Activated gamma-delta T cell treated with Interleukin-2 at 50 U/mL for 16 hours (primary cell): ENCODE data around the gene TUBA4B.
"Not testable (repeated sequence)": the region's sequence is repeated elsewhere in the genome, so short reads cannot be mapped to it uniquely, and the experiment has no call there.

Source experiments
- DNase-seq: peaks from one replicate; pipeline ENCODE4 v3.0.0-alpha.2; 2020

TUBA4B gene

GRCh38 chr2:219294356-219295351, 41.6 kb downstream of the TUBA4B start:
- peak; percentile 87 for DNase-seq

DNA sequence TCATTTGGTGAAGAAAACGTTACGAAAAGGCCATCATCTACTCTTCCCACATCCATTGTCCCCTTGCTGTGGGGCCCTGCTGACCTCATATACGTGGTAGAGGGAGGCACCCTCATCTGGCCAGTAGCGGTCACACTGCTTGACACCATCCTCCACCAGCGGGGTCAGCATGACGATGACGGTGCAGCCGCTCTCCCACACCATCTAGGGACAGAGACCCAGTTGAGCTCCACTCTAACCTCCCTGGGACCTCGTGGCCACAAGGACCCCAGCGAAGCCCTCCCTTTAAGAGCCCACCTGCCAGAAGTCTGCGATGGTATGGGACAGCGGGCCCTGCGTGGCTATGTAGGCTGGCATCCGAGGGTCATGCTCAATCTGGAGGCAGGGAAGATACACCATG, 43.1 kb downstream of the TUBA4B start:
- no peak for DNase-seq

GRCh38 chr2:219296631-219297391, 43.8 kb downstream of the TUBA4B start:
- DNase-seq = no peak

DNA sequence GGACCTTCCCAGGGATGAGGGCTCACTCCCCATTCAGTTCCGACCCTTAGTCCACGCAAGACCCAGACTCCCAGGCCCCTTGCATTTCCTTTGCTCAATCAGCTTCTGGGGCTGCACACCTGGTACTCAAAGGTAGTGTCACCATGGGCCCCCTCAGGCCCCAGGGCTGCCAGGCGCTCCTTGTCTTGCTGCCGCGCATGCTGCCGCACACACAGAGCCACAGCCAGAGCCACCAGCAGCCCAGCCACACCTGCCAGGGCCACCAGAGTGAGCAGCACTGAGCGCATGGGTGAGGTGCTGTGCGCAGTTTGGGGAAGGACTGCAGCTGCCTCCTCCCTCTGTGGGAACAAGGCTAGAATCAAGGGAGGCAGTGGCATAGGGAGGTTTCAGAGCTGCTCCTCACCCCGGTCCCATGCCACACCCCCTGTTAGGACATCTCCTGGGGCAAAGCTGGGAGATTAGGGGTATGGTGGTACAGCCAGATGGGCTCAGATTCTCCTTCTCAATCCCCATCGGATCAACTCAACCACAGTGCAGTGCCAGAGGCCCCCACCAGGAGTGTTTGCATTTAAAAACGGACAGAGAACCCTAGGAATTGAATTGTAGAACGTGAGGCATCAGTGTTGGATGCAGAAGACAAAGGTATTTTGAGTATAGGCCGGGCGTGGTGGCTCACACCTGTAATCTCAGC, 44.9 kb downstream of the TUBA4B start:
- no peak for DNase-seq

DNA sequence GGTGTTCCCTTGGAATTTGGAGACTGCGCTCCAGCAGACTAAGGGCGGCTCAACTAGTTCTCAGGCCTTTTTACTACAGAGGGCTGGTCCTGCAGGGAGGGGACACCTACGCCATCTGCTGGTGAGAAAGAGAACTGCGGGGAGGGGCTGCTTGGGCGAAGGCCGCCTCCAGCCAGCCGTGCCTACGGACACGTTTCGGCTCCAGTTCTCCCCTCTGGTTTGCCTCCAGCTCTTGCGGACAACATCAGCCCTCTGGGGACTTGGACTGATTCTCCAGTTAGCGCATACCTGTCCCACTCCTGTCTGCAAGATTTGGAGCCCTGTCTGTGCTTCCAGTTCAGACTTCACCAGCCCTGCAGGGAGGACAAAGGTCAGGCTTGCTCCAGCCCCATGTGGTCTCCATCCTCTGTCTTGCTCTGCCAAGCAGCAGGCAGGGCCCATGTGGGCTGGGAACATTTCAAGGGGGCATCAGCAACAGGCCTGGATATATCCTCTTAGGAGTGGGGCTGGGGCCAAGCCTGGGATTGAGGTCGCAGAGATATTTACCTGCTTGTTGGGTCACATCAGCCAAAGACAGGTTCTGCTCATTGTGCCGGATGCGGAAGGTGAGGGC, 45.8 kb downstream of the TUBA4B start:
- peak; percentile 91 for DNase-seq

DNA sequence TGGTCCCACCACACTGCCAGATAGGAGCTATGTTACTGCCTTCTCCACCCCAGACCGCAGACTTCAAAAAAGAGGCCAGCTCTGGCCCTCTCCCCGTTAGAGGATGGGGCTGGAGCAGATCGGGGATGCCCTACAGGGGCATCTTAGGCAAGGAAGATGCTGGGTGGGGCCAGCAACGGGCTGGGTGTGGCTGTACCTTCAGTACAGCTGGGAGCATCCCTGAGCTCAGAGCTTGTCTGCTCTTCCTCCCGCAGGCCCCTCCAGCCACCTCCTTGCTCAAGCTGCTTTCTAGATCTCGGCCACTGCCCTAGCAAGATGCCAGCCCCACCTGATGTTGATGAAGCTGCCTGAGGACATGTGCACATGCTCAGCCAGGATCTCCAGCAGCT, 46.3 kb downstream of the TUBA4B start:
- DNase-seq = no peak

GRCh38 chr2:219300022-219300421, 47.0 kb downstream of the TUBA4B start:
- no peak for DNase-seq

DNA sequence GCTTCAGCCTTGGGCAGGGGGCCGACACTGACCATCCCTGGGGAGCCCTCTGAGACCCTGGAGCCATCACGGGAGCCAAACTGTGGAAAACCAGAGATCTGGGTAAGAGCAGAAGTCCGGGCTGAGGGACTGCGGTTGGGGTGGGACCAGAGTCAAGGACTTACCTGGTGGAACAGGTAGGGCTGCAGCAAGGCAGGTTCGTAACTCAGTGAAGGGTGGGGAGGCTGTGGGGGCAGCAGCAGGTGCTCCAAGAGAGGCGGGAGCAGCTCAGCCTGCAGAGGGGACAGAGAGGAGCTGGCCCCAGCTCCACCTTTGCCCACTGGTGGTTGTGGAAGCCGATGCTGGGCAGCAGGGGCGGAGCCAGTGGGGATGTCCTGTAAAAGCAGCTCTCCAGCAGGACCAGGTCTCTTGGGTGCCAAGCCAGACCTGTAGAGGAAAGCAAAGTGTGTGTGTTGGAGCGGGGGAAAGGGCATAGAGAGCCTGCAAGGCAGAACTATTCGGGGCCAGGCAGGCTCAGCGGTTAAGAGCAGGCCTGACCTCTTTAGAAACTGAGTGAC, 49.4 kb downstream of the TUBA4B start:
- DNase-seq = no peak

DNA sequence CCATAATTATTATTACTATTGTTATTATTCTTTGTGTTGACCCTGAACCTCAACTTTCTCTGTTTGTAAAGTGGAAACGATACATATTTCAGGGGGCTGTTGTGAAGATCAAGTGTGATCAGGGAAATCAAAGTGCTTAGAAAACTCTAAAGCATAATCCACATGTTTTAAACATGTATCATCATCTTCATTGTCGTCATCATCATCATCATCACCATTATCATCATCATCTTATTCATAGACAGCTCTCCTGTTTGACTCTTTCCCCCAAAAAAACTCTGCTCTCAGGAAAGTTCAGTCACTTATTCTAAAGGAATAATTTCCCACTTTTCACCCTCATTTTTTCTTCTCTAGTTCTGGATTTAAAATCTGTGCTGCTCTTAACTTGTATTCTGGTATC, 51.2 kb downstream of the TUBA4B start:
- no peak for DNase-seq

DNA sequence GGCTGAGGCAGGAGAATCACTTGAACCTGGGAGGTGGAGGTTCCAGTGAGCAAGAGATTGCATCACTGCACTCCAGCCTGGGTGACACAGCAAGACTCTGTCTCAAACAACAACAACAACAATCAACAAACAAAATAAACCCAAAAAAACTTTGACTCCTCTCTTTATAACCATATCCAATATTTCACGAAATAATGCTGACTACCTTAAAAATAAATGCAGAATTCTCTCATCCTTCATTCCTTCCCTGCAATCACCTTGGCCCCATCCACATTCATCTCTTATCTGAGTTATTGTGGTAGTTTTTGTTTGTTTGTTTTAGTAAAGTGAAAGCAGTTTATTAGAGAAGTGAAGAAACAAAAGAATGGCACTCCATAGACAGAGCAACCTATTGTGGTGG, 53.0 kb downstream of the TUBA4B start:
- no peak for DNase-seq

- DNase-seq = peak; percentile 64
These were observed 55.4 kb downstream of the TUBA4B start for GRCh38 chr2:219308142-219309101.

- DNase-seq = no peak
These were observed 56.2 kb downstream of the TUBA4B start, which contains the start of gene PTPRN for GRCh38 chr2:219309278-219309677. Gene PTPRN (minus strand): TSS chr2:219309401. CDS start chr2:219309332, 69 bp downstream.

DNA sequence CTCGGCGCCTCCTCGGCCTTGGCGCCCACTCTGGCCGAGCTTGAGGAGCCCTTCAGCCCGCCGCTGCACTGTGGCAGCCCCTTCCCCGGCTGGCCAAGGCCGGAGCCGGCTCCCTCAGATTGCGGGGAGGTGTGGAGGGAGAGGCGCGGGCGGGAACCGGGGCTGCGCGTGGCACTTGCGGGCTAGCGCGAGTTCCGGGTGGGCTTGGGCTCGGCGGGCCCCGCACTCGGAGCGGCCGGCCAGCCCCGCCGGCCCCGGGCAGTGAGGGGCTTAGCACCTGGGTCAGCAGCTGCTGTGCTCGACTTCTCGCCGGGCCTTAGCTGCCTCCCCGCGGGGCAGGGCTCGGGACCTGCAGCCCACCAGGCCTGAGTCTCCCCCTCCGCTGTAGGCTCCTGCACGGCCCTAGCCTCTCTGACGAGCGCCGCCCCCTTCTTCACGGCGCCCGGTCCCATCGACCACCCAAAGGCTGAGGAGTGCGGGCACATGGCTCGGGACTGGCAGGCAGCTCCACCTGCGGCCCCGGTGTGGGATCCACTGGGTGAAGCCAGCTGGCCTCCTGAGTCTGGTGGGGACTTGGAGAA, 59.7 kb downstream of the TUBA4B start:
- not testable (repeated sequence) for DNase-seq

- DNase-seq = no peak
These were observed 61.9 kb downstream of the TUBA4B start for GRCh38 chr2:219314804-219315468.
